ENCODE results near the gene OSBPL10.

The OSBPL10 gene

DNA sequence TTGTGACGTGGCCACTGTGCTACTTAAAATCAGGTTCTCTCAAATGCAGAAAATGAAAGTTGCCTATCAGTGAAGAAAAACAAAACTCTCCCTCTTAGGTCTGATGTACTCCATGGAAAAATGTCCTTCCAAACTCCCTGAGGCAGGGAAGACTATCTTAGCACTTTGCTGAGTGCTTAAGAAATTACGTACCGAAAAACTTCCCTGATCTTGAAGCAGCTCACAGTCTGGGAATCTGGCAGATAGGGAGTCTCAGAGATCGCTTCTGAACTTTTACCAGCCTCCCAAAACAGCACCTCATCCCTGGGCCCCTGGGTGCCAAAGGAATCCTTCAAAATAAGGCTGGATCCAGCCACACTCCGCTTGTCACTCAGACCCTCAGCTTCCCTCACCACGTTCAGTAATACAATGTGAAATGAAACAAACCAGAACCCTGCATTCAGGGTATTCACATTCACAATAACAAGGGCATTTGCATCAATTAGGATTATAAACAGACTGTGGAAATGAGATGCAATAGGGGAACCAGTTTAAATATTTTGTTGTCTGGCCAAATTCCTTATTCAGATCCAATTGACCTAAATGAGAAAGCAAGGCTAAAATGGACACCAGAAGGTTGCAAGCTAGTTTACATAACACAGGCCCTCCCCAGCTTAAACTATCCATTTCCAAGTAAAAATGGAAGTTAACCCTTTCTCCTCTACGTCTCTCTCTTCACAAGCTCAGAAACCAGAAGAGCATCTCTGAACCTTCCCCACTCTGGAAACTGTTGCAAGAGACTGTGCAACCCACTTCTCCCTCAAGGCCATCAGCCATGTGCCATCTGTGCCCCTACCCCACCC, 20.9 kb downstream of the OSBPL10 start:
- in situ Hi-C loops (cut with HindIII; ENCODE audit: low sequenced_read_pairs), result no loop called here

DNA sequence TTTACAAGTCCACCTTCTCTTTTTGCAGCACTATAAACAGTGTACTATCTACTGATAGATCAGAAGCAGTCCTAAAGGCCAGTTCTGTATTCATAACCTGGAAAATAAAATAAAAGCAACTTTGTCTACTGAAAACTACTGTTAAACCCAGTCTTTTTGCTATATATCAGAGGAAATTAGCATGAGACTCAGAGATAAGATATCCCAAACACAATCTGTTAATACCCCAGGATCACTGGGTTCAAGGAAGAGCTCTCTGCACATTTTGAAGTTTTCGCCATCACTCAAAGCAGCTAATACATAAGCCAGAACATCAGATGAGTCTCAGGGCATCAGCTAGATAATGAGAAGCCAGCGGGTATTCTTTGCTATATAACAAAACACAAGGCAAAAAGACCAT, 21.8 kb downstream of the OSBPL10 start:
- in situ Hi-C loops (cut with HindIII; ENCODE audit: low sequenced_read_pairs), result no loop called here

DNA sequence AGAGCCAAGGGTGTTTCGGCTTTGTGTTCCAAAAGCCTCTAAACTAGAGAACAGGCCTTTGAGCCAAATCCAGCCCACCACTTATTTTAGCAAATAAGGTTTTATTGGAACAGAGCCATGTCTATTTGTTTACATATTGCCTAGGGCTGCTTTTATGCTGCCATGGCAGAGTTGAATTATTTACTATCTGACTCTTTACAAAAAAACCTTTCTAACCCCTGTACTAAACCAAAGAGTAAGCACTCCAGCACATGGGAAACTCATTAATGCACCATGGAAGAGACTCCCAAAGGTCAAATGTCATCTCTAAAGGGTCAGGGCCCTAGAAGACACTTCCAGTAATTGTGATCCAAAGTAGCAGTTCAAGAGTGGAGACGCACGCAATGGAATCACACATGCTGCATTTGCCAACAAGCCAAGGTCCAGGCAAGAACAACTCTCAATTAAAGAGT, 22.3 kb downstream of the OSBPL10 start:
- in situ Hi-C loops (cut with HindIII; ENCODE audit: low sequenced_read_pairs), result no loop called here

DNA sequence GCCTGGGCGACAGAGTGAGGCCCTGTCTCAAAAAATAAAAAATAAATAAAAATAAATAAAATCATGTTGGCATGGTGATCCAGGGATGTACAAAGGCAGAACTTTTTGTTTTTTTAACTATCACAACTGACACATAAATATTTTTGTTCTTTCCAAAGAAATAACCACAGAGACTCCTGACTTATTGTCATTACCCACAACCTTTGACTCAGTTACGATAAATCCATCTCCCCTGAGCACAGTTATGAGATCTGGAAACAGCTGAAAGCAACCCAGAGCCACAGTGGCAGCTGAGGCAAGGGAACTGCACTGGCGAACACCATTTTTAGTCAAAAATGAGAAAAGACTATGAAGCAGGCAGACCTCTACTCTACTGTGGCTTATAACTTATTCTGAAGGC, 24.0 kb downstream of the OSBPL10 start:
- in situ Hi-C loops (cut with HindIII; ENCODE audit: low sequenced_read_pairs), result no loop called here

DNA sequence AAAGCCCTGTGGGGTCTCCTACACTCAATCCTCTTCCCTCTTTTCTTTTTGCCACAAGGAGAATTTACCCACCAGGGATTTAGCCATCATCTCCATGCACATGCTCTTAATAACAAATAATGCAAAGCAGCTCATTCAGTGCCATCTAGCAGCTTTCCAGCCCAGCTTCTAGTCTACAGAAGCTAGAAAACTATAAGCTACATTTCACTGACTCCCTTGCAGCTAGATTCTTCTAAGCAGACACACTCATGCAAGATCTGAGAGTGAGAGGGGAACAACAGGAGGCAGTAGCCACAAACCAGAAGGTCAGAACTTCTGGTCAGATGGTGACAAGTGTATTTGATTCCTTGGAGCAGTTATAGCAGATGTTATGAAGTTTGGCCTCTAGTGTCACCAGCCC, 25.5 kb downstream of the OSBPL10 start:
- in situ Hi-C loops (cut with HindIII; ENCODE audit: low sequenced_read_pairs), result no loop called here

DNA sequence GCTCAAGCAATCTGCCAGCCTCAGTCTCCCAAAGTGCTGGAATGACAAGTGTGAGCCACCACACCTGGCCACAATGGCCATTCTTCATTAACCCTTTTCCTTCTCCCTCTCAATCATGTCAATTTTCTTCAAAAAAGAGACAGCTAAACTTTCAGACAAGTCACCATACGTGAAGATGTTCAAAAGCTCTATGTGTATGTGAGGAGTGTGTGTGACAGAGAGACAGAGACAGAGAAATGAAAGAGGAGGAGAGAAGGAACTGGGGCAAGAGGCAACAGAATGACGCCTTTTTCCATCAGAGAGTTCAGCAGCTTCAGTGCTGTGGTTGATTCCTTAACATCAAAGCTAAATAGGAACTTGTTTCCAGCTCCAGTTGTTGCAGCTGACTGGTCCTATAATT, 27.4 kb downstream of the OSBPL10 start:
- in situ Hi-C loops (cut with HindIII; ENCODE audit: low sequenced_read_pairs), result loop anchor here (5.0 kb wide), 1 partner anchor 41 kb away; no protein-coding TSS in a partner anchor

DNA sequence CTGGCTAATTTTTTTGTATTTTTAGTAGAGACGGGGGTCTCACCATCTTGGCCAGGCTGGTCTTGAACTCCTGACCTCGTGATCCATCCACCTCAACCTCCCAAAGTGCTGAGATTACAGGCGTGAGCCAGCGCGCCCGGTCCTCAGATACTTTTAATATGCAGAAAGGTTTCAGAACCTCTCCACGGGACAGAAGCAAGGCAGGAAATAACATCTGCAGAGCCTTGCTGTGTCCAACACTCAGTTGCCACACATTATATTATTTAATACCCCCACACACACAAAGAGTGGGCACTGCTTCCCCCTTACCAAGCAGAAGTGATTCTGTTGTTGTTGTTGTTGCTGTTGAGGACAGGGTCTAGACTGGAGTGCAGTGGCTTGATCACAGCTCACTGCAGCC, 28.0 kb downstream of the OSBPL10 start:
- in situ Hi-C loops (cut with HindIII; ENCODE audit: low sequenced_read_pairs), result loop anchor here (5.0 kb wide), 1 partner anchor 41 kb away; no protein-coding TSS in a partner anchor

DNA sequence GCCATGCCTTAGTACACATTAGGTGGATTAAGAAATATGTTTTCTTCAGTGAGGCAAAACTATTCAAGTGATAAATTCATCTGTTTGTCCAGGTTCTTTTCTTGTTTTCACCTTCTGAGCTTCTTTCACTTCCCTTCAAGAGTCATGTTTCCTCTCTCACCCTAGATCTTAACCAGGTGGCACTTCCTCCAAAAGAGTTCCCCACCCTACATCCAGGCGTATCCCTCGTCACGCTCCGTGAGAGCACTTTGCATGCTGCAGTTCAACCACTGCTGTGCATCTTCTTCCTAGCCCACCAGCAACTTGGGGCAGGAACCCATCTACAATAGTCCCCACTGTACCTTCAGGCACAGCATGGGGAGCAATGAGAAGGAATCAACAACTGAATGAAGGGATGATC, 28.9 kb downstream of the OSBPL10 start:
- in situ Hi-C loops (cut with HindIII; ENCODE audit: low sequenced_read_pairs), result loop anchor here (5.0 kb wide), 1 partner anchor 40 kb away; no protein-coding TSS in a partner anchor

DNA sequence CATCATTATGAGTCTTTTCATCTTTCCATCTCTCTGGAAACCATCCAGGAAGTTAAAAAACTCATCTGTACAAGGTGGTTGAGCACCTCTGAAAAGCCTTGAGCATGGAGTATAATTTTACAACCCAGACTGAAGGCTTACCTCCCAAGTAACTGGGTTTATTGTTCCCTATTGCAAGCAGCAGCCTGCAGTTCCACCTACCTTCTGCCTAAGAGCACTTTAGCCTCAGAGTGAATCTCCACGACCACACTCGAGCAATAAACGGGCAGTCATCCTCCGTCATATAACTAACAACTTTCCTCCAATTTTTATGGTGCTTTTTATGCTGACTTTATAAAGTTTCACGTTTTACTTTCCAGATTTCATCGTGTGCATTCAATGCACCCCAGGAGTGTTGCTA, 32.8 kb downstream of the OSBPL10 start:
- in situ Hi-C loops (cut with HindIII; ENCODE audit: low sequenced_read_pairs), result no loop called here

DNA sequence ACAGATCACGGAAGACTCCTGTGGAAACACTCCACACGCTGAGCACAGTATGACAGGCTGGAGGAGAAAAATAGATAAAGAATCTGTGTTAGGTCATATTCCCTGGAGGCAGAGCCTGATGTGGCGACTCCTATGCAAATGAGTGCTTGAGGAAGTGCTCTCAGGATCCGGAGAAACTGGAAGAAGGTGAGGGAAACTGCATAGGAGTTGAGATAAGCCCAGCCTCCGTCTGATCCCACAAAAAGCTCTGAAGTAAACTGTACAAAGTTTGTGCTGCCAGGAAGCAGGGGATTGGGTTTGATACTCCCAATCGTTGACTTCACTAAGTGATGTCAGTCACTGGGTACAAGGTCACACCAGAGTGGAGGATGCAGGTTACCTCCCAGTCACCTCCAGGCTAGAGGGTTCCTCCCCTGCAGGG, 33.4 kb downstream of the OSBPL10 start:
- in situ Hi-C loops (cut with HindIII; ENCODE audit: low sequenced_read_pairs), result no loop called here

DNA sequence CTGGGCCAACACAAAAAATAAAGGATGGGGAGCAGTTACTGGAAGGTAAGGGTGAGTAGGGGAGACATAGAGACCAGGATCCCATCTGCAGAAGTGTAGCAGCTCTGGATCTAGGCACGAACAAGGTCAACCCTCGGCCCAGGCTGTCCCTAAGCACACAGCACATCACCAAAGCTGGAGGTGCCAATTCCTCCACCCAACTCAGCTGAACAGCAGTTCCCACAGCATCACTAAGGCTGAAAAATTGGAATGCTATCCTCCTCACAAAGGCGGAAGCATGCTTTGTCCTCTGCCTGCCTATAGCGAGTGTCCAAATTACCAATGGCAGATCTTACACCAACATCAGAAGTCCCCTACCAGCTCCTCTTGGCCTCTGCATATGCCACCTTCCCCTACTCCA, 33.9 kb downstream of the OSBPL10 start:
- in situ Hi-C loops (cut with HindIII; ENCODE audit: low sequenced_read_pairs), result no loop called here

DNA sequence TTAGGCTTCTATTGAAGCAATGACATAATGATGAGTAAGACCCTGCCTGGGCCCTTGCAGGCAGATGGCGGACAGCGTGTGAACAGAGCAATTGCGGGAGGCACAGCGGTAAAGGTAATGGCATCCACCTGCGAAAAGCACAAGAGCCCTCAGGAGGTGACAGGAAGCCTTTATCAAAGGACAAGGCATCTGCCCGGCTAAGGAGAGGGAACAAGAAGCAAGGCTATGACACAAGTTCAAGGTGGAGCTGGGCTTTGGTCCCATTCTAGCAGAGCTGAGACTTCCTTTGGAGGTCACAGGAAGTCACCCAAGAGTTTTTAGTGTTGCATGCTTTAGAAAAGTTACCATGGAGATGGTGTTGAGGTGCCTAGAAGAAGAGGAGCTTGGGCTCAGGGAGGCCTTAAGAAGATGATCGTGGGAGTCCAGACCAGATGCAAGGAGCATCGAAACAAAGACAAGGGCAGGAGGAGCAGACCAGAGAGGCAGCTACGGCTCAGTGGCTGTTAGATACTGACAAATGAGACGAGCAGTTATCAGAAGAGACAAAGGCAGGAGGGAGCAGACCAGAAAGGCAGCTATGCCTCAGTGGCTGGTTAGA, 34.5 kb downstream of the OSBPL10 start:
- in situ Hi-C loops (cut with HindIII; ENCODE audit: low sequenced_read_pairs), result no loop called here

DNA sequence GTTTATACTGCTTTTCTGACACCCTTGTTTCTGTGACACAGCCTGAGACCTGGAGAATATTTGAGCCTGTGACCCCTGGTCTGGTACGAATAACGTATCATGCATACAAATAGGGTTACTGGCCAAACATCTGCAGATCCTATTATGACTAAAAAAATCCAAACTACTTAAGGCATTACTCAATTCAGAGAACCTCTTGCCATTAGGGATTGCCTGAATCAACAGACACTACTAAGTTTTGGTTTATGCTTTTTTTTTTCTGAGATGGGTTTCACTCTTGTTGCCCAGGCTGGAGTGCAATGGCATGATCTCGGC, 35.4 kb downstream of the OSBPL10 start:
- in situ Hi-C loops (cut with HindIII; ENCODE audit: low sequenced_read_pairs), result no loop called here

DNA sequence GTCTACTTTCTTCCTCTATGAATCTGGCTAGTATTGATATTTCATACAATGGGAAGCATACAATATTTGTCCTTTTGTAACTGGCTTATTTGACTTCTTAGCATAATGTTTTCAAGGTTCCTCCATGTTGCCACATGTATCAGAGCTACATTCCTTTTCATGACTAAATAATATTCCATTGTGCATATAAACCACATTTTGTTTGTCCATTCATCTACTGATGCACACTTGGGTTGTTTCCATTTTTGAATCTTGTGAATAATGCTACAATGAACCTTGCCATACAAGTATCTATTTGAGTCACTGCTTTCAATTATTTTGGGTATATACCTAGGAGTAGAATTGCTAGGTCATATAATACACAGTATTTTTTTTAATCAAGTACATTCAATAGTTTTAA, 38.0 kb downstream of the OSBPL10 start:
- in situ Hi-C loops (cut with HindIII; ENCODE audit: low sequenced_read_pairs), result no loop called here

DNA sequence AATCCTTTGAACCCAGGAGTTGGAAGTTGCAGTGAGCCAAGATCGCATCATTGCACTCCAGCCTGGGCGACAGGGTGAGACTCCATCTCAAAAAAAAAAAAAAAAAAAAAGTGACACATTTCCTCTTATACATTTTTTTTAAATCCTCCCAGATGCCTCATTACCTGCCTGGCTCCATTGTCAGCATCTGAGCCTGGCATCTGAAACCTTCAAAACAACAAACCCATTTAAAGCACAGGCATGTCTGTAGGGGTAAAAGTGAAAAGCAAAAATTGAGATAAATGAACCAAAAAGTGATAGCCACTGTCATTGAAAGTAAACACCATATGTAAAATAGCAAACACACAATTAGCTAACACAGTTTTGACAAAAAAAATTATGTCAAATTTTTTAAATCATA, 38.6 kb downstream of the OSBPL10 start:
- in situ Hi-C loops (cut with HindIII; ENCODE audit: low sequenced_read_pairs), result no loop called here

DNA sequence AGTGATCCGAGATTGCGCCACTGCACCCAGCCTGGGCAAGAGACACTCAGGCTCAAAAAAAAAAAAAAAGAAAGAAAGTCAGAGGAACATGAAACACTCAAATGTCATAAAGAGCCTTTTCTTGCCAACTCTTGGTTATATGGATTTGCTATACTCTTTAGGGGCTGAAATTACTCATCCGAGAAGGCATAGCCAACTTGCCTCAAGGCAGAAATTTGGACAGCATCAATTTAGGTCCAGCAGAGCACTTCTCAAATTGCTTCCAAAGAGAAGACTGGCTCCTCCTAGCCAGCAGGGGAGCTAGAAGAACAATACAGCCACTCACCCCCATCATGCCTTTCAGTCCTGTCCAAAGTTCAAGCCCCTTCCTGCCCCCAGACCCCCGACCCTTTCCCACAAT, 43.8 kb downstream of the OSBPL10 start:
- in situ Hi-C loops (cut with HindIII; ENCODE audit: low sequenced_read_pairs), result no loop called here

DNA sequence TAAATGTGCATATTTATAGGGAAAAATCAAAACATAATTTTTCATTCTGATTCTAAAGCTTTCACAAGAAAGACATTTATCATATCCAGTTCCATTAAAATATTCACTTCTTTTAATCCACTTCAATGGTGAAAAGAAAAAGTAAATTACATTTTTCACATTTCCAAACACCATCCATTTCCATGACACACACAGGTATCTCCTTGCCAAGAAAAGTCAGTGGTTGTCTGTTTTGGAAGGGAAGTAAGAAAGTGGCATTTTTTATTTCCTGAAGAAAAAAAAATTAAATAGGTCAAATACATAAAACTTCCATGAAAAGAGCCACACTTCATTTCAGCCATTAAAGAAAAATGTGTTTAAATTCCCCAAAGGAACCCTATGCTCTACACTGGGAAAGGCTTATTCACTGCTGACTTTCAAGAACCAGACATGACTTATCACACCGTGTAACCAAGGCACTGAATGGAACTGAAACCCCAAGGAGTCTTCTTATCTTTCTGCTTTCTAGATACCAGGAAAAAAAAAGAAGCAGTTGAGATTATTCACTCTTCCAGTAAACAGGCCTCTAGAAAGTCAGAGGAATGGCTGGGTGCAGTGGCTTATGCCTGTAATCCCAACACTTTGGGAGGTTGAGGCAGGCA, 44.5 kb downstream of the OSBPL10 start:
- in situ Hi-C loops (cut with HindIII; ENCODE audit: low sequenced_read_pairs), result no loop called here

DNA sequence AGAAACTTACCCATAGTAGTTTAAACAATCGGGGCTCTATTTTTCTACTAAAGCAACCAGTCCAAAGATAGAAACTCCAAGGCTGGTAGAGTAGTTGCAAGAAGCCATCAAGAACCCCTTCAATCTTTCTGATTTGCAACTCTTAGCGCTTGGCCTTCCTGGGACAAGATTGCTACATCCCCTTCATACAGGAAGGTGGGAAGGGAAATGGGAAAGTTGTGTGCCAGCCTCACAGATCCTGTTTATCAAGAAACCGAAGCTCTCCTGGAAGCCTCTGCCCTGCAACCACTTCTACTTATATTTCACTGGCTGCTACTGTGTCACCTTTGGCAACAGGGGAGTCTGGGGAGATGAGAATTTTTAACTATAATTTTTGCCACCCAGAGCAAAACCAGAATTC, 46.2 kb downstream of the OSBPL10 start:
- in situ Hi-C loops (cut with HindIII; ENCODE audit: low sequenced_read_pairs), result no loop called here

DNA sequence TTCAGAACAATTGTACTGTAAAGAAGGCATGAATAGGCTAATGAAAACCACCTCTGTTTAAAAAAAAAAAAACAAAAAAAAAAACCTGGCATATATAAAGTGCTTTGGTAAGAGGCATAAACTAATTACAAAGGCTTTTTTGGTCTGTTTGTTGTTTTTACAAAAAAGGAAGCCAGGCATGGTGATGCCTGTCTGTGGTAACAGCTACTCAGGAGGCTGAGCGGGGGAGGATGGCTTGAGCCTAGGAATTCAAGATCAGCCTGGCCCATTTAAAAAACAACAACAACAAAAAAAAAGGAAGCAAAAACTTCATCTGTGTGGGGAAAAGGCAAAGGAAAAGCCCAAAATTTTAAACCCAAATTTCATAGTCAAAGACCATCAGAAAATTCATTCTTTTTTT, 47.0 kb downstream of the OSBPL10 start:
- in situ Hi-C loops (cut with HindIII; ENCODE audit: low sequenced_read_pairs), result no loop called here

DNA sequence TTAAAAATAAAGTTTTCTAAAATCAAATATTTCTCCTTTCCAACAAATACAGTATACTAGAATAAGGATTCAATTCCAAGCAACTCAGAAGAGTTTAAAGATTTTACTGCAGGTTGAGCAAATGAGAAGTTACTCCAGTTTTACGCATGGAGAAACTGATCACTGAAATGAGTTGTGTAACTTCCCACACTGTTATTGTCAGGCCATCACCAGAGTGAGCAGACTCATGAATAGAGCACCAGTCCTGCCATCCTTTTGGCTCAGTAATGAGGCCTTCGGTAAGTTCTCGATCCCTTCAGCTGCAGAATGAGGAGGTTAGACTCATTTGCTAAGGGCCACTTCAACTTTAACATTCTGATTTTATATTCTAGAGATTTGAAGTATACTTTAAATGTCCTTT, 48.1 kb downstream of the OSBPL10 start:
- in situ Hi-C loops (cut with HindIII; ENCODE audit: low sequenced_read_pairs), result no loop called here

DNA sequence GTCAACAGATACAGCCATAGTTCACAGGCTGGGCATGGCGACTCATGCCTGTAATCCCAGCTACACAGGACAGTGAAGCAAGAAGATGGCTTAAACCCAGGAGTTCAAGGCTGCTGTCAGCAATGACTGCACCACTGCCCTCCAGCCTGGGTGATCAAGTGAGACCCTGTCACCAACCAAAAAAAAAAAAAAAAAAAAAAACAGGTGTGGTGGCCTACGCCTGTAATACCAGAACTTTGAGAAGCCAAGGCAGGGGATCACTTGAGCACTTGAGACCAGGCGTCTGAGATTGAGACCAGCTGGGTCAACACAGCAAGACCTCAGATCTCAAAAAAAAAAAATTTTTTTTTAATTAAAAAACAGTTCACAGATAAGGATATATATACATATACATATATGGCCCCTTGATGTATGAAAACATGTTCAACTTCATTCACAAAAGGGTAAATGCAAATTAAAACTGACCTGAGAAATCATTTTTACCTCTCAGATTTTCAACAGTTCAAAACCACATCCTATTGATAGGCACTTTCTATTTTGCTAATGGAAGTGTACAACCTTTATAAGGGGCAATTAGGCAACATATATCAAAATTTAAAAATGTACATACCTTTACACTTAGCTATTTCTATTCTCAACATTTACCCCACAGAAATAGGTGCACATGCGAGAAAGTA, 51.1 kb downstream of the OSBPL10 start:
- in situ Hi-C loops (cut with HindIII; ENCODE audit: low sequenced_read_pairs), result no loop called here

All from endothelial cell of hepatic sinusoid (primary cell).